HepG2 (cell line): Measurements from ENCODE around the gene FANCD2. TPM values are rescaled to one million over a fixed set of nuclear protein-coding genes. Genes with fewer than 3 reads are reported as not detected.
A peak's percentile ranks its signal among the peaks of the same experiment; 100 is the strongest.

Source experiments
- DRAP1 ChIP-seq: IDR thresholded peaks from 2 replicates; pipeline ENCODE4 v1.6.1; 2016; ENCODE audit warnings: missing genetic modification reagents, missing compliant biosample characterization
- FIP1L1 ChIP-seq: fragments of 200-400 bp; formaldehyde crosslinking; IDR thresholded peaks from 2 replicates; pipeline ENCODE4 v1.6.1; 2018; ENCODE audit warnings: low read depth, mild to moderate bottlenecking, low read length, moderate library complexity, borderline replicate concordance; ENCODE audit not compliant: insufficient read depth
- FOSL1 ChIP-seq: sonication (generic); formaldehyde crosslinking; IDR thresholded peaks from 2 replicates; pipeline ENCODE4 v1.9.0; 2021; ENCODE audit warnings: missing genetic modification reagents, borderline replicate concordance
- FOXC1 ChIP-seq: sonication (generic); formaldehyde crosslinking; IDR thresholded peaks from 2 replicates; pipeline ENCODE4 v1.8.0; 2022; ENCODE audit warnings: mild to moderate bottlenecking, missing genetic modification reagents, borderline replicate concordance
- IRF9 ChIP-seq: sonication (generic); formaldehyde crosslinking; IDR thresholded peaks from 2 replicates; pipeline ENCODE4 v1.8.0; 2022; ENCODE audit warnings: missing genetic modification reagents, mild to moderate bottlenecking, borderline replicate concordance
- NRL ChIP-seq: sonication (generic); formaldehyde crosslinking; IDR thresholded peaks from 2 replicates; pipeline ENCODE4 v1.5.0; 2020; ENCODE audit warnings: missing genetic modification reagents, mild to moderate bottlenecking, moderate library complexity, borderline replicate concordance
- PBX2 ChIP-seq: IDR thresholded peaks from 2 replicates; pipeline ENCODE4 v1.6.1; 2016; ENCODE audit warnings: control low read depth
- PLSCR1 ChIP-seq: sonication (generic); formaldehyde crosslinking; IDR thresholded peaks from 2 replicates; pipeline ENCODE4 v1.5.0; 2020; ENCODE audit warnings: missing genetic modification reagents, mild to moderate bottlenecking, borderline replicate concordance
- POLR2G ChIP-seq: fragments of 200-400 bp; formaldehyde crosslinking; IDR thresholded peaks from 2 replicates; pipeline ENCODE4 v1.6.1; 2018; ENCODE audit warnings: mild to moderate bottlenecking, low read depth, low read length, moderate library complexity
- RXRA ChIP-seq: sonication (generic); formaldehyde crosslinking; IDR thresholded peaks from 2 replicates; pipeline ENCODE4 v1.5.1; 2020; ENCODE audit warnings: missing genetic modification reagents
- TBP ChIP-seq: sonication (generic); formaldehyde crosslinking; IDR thresholded peaks from 2 replicates; pipeline ENCODE4 v1.5.0; 2020; ENCODE audit warnings: missing genetic modification reagents
- THAP11 ChIP-seq: IDR thresholded peaks from 2 replicates; pipeline ENCODE4 v1.6.1; 2016; ENCODE audit warnings: missing biosample characterization, missing genetic modification reagents
- WIZ ChIP-seq: sonication (generic); formaldehyde crosslinking; IDR thresholded peaks from 2 replicates; pipeline ENCODE4 v1.5.1; 2020; ENCODE audit warnings: mild to moderate bottlenecking, missing genetic modification reagents
- ZBTB1 ChIP-seq: sonication (generic); formaldehyde crosslinking; IDR thresholded peaks from 2 replicates; pipeline ENCODE4 v1.4.0; 2020; ENCODE audit warnings: missing genetic modification reagents, borderline replicate concordance
- ZNF235 ChIP-seq: sonication (generic); formaldehyde crosslinking; IDR thresholded peaks from 2 replicates; pipeline ENCODE4 v1.8.1; 2023; ENCODE audit warnings: mild to moderate bottlenecking, missing genetic modification reagents, borderline replicate concordance
- ZNF275 ChIP-seq: sonication (generic); formaldehyde crosslinking; IDR thresholded peaks from 2 replicates; pipeline ENCODE4 v1.8.0; 2022; ENCODE audit warnings: missing genetic modification reagents, mild to moderate bottlenecking, inconsistent platforms, borderline replicate concordance
- ZNF329 ChIP-seq: sonication (generic); formaldehyde crosslinking; IDR thresholded peaks from 2 replicates; pipeline ENCODE4 v1.9.0; 2021; ENCODE audit warnings: low read depth, mild to moderate bottlenecking, missing genetic modification reagents
- ZNF674 ChIP-seq: sonication (generic); formaldehyde crosslinking; IDR thresholded peaks from 2 replicates; pipeline ENCODE4 v1.5.0; 2020; ENCODE audit warnings: low read depth, mild to moderate bottlenecking, missing genetic modification reagents
- ZNF777 ChIP-seq: sonication (generic); formaldehyde crosslinking; IDR thresholded peaks from 2 replicates; pipeline ENCODE4 v1.4.0; 2020; ENCODE audit warnings: missing genetic modification reagents
- ZNF781 ChIP-seq: sonication (generic); formaldehyde crosslinking; IDR thresholded peaks from 2 replicates; pipeline ENCODE4 v1.5.1; 2020; ENCODE audit warnings: borderline replicate concordance, mild to moderate bottlenecking, missing genetic modification reagents; ENCODE audit errors: not compliant biosample characterization
- ZNF800 ChIP-seq: sonication (generic); formaldehyde crosslinking; IDR thresholded peaks from 2 replicates; pipeline ENCODE4 v1.4.0; 2020; ENCODE audit warnings: missing genetic modification reagents
- ZSCAN21 ChIP-seq: sonication (generic); formaldehyde crosslinking; IDR thresholded peaks from 2 replicates; pipeline ENCODE4 v1.8.0; 2022; ENCODE audit warnings: mild to moderate bottlenecking, missing genetic modification reagents, moderate library complexity, borderline replicate concordance
- polyA plus RNA-seq, 8 experiments: library from polyadenylated mRNA; depleted of rRNA in 3 of 8; stranded (reverse) in 7 of 8; unstranded in 1 of 8; fragments of >200 nt; fragmentation: Illumina TruSeq in 4 of 8; extraction: Trizol in 4 of 8; gene quantifications; 2 replicates each; pipeline versions ENCODE4 v1.2.1 to v1.2.3, GENCODE V29; 2011 to 2016; ENCODE audit warnings: low read depth in 4 of 8, missing spikeins in 1 of 8, mixed read lengths in 1 of 8; ENCODE audit not compliant: insufficient read depth in 1 of 8
- total RNA-seq, 5 experiments: library from RNA; depleted of rRNA; stranded (reverse); fragments of >200 nt; fragmentation: Illumina TruSeq; extraction: Trizol; gene quantifications; 2 replicates each; pipeline ENCODE4 v1.2.3, GENCODE V29; 2016; ENCODE audit warnings: low read depth in 1 of 5

FANCD2 gene
- total and polyA plus RNA-seq, 2 of the 13 experiments (the other 11 are each of a cell fraction or from before 2014, with no cell fraction given): 10.1 to 42.0 TPM

- TF ChIP-seq POLR2G (peak; percentile 89), THAP11 (CRISPR knock-in tag) (peak; percentile 94), WIZ (CRISPR knock-in tag) (no peak), FOXC1 (peak; percentile 82), TBP (peak; percentile 45; the same call in 1 of the 2 replicates), ZNF235 (CRISPR knock-in tag) (no peak), PBX2 (CRISPR knock-in tag) (no peak), PLSCR1 (CRISPR knock-in tag) (no peak), ZNF777 (peak; percentile 53), ZNF800 (peak; percentile 52; the same call in 1 of the 2 replicates), FIP1L1 (no peak), ZSCAN21 (CRISPR knock-in tag) (peak; percentile 97), ZNF781 (CRISPR knock-in tag) (peak; percentile 61), ZNF674 (no peak), ZNF329 (CRISPR knock-in tag) (no peak), NRL (peak; percentile 89; the same call in 1 of the 2 replicates), FOSL1 (CRISPR knock-in tag) (no peak), RXRA (CRISPR knock-in tag) (peak; percentile 78), ZBTB1 (no peak), DRAP1 (CRISPR knock-in tag) (peak; percentile 62), IRF9 (CRISPR knock-in tag) (peak; percentile 95; the same call in 1 of the 2 replicates), ZNF275 (CRISPR knock-in tag) (no peak)
These were observed at the start of gene FANCD2 (continued) for GRCh38 chr3:10026084-10026890.
